GM18508 (cell line): ENCODE data around the gene UBR3.
"Not testable (repeated sequence)": the region's sequence is repeated elsewhere in the genome, so short reads cannot be mapped to it uniquely, and the experiment has no call there.

Experiments used
- ATAC-seq: cut with Tn5 transposase; IDR thresholded peaks from one replicate; pipeline ENCODE4 v1.9.1; 2021; ENCODE audit warnings: moderate number of reproducible peaks; ENCODE audit not compliant: insufficient read depth, unreplicated experiment

The UBR3 gene, protein sequence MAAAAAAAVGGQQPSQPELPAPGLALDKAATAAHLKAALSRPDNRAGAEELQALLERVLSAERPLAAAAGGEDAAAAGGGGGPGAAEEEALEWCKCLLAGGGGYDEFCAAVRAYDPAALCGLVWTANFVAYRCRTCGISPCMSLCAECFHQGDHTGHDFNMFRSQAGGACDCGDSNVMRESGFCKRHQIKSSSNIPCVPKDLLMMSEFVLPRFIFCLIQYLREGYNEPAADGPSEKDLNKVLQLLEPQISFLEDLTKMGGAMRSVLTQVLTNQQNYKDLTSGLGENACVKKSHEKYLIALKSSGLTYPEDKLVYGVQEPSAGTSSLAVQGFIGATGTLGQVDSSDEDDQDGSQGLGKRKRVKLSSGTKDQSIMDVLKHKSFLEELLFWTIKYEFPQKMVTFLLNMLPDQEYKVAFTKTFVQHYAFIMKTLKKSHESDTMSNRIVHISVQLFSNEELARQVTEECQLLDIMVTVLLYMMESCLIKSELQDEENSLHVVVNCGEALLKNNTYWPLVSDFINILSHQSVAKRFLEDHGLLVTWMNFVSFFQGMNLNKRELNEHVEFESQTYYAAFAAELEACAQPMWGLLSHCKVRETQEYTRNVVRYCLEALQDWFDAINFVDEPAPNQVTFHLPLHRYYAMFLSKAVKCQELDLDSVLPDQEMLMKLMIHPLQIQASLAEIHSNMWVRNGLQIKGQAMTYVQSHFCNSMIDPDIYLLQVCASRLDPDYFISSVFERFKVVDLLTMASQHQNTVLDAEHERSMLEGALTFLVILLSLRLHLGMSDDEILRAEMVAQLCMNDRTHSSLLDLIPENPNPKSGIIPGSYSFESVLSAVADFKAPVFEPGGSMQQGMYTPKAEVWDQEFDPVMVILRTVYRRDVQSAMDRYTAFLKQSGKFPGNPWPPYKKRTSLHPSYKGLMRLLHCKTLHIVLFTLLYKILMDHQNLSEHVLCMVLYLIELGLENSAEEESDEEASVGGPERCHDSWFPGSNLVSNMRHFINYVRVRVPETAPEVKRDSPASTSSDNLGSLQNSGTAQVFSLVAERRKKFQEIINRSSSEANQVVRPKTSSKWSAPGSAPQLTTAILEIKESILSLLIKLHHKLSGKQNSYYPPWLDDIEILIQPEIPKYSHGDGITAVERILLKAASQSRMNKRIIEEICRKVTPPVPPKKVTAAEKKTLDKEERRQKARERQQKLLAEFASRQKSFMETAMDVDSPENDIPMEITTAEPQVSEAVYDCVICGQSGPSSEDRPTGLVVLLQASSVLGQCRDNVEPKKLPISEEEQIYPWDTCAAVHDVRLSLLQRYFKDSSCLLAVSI (N-terminal part only)

DNA sequence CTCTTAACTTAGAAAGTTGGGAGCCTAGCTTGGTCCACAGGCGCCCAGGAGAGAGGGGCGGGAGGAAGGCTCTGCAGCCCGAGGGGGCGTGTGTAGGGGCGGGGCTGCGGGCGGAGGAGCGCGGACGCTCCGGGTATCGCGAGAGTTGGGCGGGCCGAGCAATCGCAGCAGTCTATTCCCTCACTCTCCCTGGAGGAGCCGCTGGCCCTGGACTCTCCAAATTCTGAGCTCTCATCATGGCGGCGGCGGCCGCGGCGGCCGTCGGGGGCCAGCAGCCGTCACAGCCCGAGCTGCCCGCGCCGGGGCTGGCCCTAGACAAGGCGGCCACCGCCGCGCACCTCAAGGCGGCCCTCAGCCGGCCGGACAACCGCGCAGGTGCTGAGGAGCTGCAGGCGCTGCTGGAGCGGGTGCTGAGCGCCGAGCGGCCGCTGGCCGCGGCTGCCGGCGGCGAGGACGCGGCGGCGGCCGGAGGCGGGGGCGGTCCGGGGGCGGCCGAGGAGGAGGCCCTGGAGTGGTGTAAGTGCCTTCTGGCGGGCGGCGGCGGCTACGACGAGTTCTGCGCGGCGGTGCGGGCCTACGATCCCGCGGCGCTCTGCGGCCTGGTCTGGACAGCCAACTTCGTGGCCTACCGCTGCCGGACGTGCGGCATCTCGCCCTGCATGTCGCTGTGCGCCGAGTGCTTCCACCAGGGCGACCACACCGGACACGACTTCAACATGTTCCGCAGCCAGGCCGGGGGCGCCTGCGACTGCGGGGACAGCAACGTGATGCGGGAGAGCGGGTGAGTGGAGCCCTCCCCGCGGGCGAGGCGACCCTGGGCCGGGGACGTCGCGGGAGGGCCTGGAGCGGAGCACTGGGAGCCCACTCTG, at the start of gene UBR3:
Gene UBR3, plus strand, starts transcription at position 183 of the 869 bp plus-strand sequence. Its CDS starts 54 bp downstream, at position 237.
- ATAC-seq, result peak; percentile 68

DNA sequence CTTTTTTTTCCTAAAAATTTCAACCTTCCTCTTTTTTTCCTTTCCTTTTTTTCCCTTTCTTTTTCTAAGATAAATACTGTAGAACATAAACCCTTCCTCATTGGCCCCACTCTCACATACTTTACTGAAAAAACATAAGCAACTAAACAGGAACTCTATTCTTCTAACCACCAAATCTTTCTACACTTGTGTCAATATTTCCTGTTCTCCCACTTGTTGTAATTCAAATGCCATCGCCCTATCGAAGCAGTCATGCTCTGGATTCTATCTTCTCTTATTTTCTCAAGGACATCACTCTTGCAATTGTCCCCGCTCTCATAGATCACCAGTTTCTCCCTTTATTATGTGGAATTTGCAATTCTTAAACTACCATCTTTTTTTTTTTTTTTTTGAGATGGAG, 48.8 kb upstream of the UBR3 start:
- no peak for ATAC-seq

DNA sequence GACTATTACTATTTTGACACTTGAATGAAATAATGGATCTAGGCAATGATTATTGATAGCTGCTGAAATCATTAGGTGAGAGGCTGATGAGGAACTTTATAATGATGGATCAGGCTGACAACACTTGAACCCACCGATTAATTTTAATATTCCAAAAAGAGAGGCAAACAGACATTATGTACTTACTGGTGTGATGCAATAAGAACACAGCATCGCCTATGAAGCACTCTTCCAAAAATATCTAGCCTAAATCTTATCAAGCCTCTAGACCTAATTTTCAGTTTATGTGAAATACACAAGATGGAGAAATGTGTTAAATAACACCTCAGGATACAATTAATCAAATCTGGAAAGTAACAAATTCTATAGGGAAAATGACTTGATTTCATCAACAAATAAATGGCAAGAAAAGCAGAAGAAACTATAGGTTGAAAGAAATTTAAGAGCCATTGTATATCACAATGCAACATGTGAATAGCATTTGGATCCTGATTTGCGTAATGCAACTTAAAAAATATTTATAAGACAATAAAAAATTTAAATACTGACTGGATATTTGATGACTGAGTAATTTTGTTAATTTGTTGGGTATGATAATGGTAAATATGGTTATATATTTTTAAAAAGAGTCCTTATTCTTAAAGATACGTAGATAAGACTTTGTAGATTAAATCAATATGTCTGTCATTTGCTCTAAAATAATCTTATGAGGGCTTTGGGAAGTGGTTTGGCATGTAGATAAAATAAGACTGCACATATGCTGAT, 45.8 kb upstream of the UBR3 start:
- no peak for ATAC-seq

DNA sequence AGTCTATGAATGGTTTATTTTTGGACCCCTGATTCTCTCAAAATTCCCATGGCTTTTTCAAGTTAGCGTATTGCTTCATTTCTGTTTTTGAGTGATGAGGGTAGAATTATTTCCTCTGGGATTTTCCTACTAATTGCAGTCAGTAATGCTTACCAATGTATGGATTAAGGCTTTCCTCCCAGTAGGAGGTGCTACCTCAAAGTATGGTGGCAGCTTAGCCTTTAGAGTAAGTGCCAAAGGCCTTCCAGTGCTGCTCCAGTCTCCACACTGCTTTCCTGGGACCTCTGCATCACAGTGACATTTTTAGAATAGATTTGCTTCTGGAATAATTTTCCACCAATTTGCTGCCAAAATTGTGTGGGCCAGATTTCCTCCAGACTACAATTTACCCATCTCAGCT, 44.7 kb upstream of the UBR3 start:
- no peak for ATAC-seq

DNA sequence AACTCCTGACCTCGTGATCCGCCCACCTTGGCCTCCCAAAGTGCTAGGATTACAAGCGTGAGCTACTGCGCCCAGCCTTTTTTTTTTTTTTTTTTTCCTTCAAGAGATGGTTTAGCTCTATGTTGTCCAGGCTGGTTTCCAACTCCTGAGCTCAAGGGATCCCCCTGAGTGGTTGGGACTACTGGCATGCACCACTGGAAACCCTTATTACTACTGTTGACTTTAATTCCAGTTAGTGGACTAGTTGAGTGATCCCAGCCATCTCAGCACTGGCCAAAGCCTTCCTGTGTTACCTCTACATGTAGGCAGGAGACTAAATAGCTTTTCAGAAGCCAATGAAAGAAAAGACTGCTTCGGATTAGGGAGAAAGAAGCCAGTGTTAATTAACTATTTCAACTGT, 36.7 kb upstream of the UBR3 start:
- ATAC-seq, result no peak

DNA sequence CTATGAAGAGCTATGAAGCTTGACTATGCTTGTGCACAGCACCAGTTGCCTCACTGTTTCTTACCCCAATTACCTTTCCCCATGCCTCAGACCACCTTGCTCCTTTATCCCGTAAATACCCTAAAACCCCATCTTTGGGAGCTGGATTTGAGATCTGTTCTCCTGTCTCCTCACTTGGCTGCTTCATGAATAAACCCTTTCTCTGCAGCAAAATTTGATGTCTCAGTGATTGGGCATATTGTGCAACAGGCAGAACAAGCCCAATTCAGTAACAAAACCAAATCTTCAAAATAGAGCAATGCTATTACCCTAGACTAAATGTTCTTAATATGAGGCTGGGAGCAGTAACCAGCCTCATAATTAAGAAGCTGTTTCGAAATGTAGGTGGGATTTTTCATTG, 32.1 kb upstream of the UBR3 start:
- no peak for ATAC-seq

DNA sequence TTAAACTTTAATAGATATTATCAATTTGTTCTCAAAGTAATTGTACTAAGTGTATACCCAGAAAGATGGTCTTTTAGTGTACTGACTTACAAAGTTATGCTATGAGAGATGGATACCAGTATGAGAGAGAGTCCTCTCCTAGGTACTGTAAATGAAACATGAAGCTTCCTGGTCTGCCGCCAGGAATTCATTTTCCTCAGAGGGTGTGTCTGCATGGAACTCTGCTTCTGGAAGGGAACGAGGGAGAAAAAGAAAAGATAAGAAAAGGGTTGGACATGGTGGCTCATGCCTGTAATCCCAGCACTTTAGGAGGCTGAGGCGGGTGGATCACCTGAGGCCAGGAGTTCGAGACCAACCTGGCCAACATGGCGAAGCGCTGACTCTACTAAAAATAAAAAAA, 30.8 kb upstream of the UBR3 start:
- ATAC-seq, result no peak

DNA sequence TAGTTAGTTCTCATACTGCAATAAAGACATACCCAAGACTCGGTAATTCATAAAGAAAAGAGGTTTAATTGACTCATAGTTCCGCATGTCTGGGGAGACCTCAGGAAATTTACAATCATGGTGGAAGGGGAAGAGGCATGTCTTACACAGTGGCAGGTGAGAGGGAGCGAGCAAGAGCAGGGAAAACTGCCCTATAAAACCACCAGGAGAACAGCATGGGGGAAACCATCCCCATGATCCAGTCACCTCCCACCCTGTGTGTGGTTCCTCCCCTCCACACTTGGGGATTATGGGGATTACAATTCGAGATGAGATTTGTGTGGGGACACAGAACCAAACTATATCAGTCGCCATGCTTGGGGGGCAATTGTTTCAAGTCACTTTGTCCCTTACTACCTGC, 29.7 kb upstream of the UBR3 start:
- no peak for ATAC-seq

DNA sequence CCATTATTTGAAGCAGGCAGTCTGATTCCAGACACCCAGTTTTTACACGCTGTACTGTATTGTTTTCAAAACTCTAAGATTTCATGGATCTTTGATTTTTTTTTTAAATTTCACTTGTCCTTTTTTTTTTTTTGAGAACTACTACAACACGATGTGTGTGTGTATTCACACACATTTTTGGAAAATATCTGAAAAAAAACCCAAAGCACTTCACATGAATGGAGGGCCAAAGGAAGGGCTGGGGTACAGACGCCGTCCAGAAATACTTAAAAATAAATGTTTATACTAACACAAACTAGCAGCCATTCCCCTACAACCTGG, 28.9 kb upstream of the UBR3 start:
- ATAC-seq, result peak; percentile 2

DNA sequence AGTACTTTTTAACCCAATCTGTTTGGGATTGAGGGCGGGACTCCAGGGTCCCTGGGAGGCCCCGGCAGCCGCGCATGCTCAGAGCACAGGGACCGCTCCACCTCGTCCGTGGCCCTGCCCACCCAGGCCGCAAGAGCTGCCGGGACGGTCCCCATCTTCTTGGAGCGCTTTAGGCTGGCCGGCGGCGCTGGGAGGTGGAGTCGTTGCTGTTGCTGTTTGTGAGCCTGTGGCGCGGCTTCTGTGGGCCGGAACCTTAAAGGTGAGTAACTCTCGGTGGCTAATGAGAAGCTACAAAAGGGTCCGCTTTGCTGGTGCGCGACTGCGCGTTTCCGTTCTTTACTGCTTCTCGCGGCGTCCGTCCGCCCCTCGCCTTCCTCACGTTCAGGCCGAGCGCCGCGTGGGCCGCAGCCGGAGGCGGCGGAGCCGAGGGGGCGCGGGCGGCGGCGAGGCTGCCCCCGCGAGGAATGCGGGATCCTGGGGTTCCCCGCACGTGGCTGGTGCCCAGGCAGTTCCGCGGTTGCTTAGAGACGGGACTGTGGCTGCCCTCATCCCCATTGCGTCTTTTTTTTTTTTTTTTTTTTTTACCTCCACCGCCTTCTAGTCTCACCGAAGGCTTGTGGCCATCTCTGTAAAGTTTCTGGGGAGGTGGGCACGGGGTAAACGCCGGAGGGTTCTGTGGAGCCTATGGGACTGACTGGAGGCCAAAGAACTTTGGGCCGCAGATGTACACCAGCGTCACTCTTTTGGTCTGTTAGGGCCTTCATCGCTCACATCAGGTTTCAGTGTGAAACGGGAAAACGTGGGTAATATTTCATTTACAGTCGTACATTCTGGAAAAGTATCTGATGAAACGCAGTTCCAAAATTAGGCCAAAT, 28.3 kb upstream of the UBR3 start, which contains the start of gene SSB:
Gene SSB, plus strand, starts transcription at position 154 of the 875 bp plus-strand sequence. CDS start 2,090 bp downstream, outside the sequence.
- peak; percentile 68 for ATAC-seq

DNA sequence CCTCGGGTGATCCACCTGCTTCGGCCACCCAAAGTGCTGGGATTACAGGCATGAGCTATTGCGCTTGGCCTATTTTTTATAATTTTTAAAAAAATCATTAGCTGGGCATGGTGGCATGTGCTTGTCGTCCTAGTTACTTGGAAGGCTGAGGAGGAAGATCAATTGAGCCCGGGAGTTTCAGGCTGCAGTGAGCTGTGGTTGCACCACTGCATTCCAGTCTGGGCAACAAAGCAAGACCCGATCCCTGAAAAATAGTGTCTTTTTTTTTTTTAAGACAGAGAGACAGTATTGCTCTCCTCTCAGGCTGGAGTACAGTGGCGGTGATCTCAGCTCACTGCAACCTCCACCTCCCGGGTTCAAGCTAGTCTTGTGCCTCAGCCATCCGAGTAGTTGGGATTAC, 23.8 kb upstream of the UBR3 start:
- ATAC-seq, result no peak

DNA sequence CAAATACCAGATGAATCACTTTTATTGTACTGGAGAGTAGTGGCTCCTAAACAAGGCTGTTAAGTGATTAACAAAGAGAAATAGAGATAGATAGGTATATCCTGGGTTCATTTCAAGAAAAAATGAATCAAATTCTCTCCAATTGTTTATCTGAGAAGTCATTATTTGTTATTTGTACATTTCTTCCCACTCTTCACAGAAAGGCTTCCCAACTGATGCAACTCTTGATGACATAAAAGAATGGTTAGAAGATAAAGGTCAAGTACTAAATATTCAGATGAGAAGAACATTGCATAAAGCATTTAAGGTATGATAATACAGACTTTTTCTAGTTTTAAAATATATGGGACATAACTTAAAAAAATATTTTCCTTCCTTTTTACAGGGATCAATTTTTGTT, 20.7 kb upstream of the UBR3 start:
- ATAC-seq, result no peak

DNA sequence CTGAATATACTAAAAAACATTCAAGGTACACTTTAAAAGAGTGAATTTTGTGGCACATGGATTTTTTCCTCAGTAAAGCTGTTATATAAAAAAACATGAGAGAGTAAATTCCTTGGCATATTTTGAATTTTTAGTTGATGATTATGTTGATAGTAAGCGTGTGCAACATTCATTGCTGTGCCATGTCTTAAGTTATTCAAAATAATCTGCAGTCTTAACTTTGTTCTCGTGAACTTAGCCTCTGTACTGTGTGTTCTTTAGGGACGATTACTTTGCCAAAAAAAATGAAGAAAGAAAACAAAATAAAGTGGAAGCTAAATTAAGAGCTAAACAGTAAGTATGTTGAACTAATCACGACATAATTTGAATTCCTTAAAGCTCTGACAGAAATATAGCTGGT, 19.0 kb upstream of the UBR3 start:
- no peak for ATAC-seq

DNA sequence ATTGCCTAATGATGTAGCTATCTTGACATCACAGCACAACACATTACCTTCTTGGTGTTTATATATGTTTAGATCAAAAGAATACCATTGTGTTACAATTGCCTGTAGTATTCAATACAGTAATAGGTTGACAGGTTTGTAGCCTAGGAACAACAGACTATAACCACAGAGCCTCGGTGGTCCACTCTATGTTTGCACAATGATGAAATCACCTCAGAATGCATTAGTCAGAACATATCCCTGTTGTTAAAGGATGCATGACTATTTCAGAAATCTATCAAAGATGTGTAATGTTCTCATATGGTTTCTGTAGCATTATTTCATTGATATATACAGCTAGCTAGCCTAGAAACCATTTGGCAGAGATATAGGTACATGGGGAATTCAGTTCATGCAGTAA, 11.4 kb upstream of the UBR3 start:
- no peak for ATAC-seq

DNA sequence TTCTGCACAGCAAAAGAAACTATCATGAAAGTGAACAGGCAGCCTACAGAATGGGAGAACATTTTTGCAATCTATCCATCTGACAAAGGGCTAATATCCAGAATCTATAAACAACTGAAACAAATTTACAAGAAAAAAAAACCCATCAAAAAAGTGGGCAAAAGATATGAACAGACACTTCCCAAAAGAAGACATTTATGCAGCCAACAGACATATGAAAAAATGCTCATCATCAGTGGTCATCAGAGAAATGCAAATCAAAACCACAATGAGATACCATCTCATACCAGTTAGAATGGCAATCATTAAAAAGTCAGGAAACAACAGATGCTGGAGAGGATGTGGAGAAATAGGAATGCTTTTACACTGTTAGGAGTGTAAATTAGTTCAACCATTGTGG, 10.3 kb upstream of the UBR3 start:
- not testable (repeated sequence) for ATAC-seq

DNA sequence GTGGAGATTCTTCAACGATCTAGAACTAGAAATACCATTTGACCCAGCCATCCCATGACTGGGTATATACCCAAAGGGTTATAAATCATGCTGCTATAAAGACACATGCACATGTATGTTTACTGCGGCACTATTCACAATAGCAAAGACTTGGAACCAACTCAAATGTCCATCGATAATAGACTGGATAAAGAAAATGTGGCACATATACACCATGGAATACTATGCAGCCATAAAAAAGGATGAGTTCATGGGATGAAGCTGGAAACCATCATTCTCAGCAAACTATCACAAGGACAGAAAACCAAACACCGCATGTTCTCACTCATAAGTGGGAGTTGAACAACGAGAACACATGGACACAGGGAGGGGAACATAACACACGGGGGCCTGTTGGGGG, 9.9 kb upstream of the UBR3 start:
- not testable (repeated sequence) for ATAC-seq

DNA sequence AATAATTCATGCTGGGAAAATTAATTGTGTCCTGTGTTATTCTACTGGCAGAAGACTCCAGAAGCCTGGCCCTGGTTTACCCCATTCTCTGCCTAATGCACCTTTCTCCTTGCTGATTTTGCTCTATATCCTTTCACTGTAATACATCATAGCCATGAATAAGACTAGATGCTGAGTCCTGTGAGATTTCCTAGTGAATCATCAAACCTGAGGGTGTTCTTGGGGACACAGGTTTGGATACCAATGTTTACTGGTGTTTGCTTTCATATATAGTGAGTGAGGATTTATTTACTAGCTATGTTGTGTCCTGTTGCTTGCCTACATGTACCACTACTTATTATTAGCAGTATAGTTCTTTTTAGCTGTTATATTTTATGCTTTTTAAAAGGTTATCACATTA, 9.0 kb upstream of the UBR3 start:
- ATAC-seq, result no peak

DNA sequence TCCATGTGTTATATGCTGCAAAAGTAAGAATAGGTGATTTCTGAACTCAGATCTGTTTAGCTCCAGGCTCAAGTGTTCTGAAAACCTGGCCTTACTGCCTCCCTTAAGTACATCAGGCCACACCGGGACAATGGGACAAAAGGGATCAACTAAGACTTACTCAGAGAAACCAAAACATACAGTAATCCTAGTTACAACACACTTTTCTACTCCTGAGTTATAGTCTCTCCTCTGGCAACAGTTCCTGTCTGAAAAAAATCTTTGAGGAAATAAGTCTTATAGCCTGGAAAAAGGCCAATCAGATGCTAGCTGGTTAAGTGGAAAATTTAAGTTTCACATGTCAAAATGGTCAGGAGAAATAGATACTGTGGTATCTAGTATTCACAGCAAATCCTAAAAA, 8.1 kb upstream of the UBR3 start:
- no peak for ATAC-seq
